GM20431 (cell line): ENCODE measurements around the gene IZUMO2.

Experiments used
- in situ Hi-C: fragments of 300-500 bp; cut with MseI, MboI; formaldehyde crosslinking; loops from one replicate; pipeline ENCODE4 v1.15.0; 2020; ENCODE audit warnings: low sequenced_read_pairs; ENCODE audit not compliant: unreplicated experiment

The IZUMO2 gene

DNA sequence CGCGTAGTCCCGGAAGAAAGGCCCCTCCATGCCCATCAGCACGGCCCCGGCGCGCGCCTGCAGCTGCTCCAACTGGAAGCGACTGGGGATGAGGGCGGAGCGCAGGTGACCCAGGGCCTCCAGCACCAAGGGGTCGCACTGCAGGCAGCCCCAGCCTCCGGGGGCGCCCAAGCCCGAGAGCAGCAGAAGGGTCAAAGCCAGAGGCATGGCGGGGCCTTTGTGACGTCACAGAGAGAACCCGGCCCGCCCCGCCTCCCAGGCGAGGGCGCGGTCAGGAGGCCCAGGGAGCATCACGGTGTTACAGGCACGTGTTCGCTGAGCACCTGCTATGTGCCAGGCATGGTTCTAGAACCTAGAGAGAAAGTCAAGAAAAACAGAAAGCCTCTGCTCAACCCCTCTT lies at the start of gene IZUMO2:
Gene IZUMO2, minus strand, starts transcription at position 294 of the 400 bp plus-strand sequence. Its CDS starts 87 bp downstream, at position 207.
- in situ Hi-C loops = no loop called here

DNA sequence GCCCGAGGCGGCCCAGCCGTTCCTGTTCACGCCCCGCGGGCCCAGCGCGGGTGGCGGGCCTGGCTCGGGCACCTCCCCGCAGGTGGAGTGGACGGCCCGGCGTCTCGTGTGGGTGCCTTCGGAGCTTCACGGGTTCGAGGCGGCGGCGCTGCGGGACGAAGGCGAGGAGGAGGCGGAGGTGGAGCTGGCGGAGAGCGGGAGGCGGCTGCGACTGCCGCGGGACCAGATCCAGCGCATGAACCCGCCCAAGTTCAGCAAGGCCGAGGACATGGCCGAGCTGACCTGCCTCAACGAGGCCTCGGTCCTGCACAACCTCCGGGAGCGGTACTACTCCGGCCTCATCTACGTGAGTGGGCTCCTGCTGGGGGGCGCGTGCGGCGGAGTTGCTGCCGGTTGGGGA lies 47.3 kb upstream of the IZUMO2 start:
- in situ Hi-C loops = no loop called here

DNA sequence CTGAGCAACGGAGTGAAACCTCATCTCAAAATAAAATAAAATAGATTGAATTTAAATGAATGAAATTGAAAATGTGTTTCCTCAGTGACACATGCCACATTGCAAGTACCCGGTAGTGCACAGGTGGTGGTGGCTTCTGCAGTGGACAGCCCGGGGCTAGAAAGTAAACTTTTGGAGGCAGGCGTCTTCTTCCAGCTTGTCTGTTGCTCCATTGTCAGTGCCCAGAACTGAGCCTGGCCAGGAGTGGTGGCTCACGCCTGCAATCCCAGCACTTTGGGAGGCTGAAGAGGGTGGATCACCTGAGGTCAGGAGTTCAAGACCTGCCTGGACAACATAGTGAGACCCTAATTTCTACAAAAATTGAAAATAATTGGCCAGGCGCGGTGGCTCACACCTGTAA lies 46.0 kb upstream of the IZUMO2 start:
- in situ Hi-C loops = no loop called here

DNA sequence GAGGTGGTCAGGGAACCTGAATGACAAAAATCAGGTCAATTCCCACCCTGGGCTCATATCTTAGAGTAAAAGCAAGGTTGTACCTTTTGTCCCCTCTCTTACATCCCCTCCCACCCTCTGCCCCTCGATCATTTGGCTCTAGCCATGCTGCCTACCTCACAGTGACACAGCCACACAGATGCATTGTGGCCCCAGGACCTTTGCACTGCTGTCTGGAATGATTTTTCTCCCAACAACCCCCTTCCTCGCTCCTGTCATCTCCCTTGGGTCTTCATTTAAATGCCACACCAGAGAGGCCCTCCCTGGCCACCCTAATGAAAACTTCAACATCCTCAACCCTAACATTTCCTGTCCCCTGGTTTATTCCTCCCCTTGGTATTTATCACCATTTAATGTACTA lies 44.6 kb upstream of the IZUMO2 start:
- in situ Hi-C loops = no loop called here

DNA sequence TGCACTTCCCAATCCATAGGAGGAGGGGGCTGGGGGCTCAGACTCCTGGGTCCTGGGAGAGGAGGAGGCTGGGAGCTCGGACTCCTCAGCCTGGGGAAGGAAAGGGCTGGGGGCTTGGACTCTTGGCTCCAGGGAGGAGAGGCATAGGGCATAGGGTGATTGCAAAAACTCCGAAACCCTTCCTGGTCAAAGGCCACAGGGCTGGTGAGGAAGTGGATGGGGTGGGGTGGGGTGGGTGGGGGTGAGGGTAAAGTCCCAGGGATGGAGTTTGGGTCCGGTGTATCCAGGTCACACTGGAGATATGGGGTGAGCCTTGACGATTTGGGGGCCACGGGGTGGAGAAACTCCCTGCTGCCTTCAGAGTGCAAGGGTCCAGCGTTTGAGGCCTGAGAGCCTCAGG lies 43.1 kb upstream of the IZUMO2 start:
- in situ Hi-C loops = no loop called here

DNA sequence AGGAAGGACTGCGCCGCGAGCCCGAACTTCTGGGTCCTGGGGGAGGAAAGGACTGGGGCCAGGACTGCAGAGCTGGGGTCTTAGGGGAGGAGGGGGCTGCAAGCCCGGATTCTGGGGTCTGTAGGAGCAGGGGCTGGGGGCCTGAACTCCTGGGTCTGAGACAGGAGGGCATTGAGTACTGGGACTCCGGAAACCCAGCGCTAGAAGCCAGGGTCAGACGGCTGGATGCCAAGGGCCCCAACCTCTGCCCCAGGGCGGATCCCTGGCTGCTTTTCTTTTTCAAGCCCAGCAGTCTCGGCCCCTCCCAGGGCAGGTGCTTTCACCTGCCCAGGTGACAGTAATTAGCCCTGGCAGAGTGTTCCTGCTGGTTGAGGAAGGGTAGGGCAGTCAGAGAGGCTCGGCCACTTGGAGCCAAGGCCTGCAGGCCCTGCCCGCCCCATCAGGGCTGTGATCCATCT lies 42.6 kb upstream of the IZUMO2 start:
- in situ Hi-C loops = no loop called here

DNA sequence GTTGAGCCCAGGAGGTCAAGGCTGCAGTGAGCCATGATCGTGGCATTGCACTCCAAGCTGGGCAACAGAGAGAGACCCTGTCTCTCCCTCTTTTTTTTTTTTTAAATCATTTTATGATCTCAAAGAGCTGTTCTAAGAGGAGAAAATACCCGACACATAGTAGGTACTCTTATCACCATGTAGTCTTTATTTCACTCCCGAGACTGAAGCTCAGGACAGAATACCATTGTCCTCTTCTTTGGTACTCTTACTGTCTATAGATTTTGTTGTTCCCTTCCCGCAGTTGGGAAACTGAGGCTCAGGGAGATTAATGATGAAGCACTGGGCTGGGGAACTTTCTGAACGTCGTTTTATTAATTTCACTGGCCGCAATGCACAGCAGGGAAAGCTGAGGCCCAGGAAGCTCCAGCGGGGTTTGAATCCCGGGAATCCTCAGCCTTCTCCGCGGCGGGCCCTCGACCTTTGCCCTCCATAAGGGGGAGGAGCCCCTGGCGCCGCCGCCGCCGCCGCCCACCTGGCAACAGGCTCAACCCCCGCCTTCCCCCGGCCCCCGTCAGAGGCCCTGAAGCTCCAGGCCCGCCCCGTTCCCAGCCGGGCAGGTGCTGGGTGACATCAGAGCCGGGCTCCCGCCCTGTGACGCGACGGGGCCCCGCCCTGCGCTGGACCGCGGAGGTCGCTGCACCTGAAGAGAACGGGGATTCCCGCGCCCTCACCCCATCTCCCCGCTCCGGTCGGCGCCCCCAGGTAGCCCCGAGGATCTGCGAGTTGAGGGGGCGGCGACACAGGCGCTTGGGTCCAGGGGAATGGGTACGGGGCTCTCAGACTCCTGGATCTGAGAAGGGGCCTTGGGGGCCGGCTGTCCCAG lies 42.0 kb upstream of the IZUMO2 start:
- in situ Hi-C loops = no loop called here

DNA sequence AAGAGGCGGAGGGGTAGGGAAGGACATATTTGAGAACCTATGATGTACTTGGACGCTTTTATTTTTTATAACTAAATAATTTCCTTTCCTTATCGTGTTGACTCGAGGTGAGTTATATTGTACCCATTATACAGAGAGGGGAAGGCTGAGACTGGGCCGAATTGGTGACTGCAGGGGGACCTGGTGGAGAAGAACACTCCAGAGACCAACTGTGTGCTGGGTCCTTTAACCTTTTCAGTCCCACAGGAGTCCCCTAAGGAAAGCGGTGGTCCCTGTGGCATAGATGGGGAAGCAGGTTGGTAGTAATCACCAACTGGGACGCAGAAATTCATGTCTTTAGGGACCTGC lies 41.0 kb upstream of the IZUMO2 start:
- in situ Hi-C loops = no loop called here

DNA sequence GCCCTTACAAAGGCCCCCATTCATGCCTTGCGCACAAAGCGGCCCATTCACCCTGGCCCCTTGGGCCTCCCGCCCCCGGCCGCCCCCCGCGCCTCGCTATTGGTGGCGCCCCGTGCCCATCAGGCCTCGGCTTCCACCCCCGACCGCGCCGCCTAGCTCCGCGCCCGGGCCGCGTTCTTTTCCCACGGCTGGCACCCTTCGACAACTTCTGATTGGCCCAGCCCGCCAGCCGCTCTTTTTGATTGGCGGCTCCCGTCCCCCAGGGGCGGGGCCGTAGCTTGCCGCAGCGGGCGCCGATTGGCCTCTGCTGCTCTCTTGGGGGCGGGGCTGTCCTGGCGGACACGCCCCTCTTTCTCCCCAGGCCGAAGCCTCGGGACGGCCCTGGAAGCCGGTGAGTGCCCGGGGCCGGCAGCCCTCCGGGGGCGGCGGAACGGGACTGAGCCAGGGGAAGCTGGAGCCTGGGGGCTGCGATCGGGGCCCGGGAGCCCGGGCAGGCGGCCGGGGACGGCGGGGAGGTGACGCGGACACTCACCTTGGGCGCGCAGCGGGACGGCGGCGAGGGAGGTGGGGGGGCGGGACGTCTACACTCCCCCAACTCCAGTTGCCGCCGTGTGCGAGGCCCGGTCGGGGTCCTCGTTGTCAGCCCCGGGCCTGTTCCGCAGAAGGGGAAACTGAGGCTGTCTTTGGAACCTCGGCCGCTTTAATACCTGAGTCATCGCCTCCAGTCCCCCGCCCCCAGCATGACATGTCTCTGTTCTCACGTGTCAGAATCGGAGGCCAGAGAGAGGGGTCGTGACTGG lies 40.4 kb upstream of the IZUMO2 start, which contains the start of gene MYH14:
Gene MYH14, plus strand, starts transcription at position 342 of the 800 bp plus-strand sequence. CDS start 6,744 bp downstream, outside the sequence.
- in situ Hi-C loops = no loop called here

DNA sequence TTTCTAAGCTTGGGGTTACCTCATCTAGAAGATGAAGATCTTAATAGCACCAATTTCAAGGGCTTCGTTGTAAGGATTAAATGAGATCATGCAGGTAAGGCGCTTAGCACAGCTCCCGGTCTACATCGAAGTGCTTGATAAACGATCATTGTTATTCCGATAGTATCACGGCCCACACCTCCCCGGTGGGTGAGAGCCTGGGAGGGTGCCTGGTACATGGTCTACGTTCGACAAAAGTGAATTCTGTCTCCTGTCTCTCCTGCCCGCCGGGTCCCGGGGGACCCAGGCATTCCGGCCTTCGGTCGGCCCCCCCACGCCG lies 39.8 kb upstream of the IZUMO2 start:
- in situ Hi-C loops = no loop called here

DNA sequence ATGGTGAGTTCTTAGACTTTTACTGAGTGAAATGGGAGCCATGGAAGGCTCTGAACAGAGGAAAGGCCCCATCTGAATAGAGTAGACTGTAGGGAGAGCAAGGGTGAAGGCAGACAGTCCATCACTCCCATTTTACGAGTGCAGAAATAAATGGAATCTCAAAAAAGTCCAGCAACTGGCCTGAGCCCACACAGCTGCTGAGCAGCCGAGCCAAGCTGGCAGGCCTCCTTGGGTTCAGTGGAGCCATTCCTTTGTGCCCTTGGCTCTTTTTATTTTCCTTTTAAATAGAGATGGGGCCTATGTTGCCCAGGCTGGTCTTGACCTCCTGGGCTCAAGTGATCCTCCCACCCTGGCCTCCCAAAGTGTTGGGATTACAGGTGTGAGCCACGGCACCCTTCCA lies 39.3 kb upstream of the IZUMO2 start:
- in situ Hi-C loops = no loop called here

DNA sequence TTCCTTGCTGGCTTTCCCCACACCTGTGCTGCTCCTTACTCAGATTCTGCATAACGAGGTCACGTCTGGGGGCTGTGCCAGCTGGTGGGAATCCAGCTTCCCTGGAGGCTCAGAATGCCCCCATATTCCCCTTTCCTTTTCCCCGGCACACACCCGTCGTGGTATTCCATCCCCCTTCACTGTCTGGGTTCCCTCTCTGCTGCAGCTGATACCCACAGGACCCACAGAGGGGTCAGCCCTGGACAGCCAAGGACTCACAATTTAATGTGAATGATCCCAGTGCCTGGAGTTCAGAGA lies 36.1 kb upstream of the IZUMO2 start:
- in situ Hi-C loops = no loop called here

DNA sequence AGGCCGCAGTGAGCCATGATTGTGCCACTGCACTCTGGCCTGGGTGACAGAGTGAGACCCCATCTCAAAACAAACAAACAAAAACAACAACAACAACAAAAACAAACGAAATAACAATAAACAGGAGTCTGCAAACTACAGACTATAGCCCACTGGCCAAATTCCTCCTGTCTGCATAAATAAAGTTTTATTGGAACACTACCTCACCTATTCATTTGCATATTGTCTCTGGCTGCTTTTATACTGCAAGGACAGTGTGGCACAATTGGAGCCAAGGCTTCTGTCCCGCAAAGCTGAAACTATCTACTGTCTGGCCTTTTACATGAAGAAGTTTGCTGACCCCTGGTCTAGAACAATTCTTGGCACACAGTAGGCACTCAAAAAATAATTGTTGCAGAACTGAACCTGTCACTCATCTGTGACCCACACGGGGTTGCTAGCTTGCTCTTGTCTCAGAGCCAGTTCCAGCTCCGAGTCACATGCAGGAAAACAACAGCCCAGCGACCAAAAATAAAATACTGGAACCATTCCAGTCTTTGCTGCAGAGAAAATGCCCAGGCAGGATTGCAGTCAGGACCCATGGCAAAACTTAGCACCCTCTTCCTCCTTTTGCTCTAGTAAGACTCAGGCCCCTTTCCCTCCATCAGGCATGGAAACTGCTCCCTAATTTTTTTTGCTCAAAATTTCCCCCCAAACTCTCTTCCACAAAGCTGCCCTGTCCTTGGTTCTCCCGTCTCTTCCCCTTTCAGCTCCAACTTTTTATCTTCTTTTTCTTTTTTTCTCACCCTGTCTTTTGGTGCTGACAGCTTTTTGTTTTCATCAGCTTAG lies 35.6 kb upstream of the IZUMO2 start:
- in situ Hi-C loops = no loop called here

DNA sequence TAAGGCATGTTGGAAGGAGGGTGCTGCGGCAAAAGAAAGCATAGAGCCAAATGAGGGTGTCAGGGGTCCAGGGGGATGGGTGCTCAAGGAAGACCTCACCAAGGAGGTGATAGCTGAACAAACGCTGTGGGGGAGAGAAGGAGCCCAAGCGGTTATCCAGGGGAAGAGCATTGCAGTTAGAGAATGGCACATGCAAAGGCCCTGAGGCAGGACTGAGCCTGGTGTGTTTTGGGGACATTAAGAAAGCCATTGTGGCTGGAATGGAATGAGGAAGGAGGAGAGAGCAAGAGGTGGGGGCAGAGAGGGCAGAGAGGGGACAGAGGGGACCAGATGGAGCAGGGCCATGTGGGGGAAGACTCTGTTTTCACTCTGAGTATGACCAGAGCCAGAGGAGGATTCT lies 34.3 kb upstream of the IZUMO2 start:
- in situ Hi-C loops = no loop called here

DNA sequence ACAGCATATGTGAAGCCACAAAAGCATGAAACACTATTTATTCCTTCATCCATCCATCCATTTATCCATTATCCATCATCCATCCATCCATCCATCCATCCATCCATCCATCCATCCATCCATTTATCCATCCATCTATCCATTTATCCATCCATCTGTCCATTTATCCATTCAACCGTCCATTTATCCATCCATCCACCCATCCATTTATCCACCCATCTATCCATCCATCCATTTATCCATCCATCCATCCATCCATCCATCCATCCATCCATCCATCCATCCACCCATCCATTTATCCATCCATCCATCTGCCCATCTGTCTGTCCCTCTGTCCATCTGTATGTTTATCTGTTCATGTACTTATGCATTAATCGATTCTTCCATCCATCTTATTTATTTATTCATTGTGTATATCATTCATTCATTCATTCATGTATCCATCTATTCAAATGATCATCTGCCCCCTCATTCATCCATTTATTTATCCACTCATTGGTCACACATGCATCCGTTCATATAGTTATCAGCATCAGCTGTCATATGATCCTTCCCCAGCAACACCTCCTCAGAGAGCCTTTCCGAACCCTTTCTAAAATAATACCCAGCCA lies 33.3 kb upstream of the IZUMO2 start:
- in situ Hi-C loops = no loop called here

DNA sequence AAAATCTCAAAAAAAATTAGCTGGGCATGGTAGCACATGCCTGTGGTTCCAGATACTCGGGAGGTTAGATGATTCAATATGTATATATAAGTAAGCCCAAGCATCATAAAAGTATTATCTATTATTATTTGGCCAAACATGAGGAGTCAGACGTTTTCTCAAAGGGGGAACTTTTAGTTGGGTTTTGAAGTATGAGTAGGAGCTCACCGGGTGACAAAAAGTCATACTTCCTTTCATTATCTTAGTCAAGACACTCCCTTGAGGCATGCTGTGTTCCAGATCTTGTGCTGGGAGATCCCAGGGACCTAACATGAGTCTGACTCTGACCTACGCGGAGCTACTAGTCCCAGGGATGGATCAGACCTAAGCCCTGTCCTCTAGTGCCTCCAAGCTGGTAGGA lies 32.1 kb upstream of the IZUMO2 start:
- in situ Hi-C loops = no loop called here

DNA sequence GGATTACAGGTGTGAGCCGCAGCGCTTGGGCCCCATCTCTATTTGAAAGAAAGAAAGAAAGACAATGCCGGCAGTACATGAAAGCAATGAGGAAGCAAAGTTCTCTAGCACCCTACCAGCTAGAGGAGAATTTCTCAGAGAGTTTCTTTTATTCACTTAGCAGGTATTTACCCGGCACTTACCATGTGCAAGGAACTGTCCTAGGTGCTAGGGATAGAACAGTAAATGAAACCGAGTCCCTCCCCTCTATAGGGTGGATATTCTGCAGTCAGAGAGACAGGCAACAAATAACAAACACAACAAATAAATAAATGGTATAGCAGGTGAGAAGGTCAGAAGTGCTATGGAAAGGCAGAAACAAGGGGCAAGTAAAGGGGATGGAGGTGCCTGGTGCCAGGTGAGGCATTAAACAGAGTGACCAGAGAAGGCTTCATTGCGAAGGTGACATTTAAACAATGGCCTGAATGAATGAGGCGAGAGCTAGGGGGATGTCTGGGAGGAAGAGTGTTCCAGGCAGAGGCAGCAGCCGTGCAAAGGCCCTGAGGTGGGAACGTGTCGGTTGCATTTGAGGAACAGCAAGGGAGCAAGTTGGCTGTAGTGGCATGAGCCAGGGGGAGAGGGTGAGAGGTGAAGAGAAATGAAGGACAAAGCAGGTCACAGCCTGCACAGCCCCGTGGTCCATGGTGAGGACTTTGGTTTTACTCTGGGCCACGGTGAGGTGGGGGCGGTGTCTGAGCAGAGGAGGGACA lies 29.6 kb upstream of the IZUMO2 start:
- in situ Hi-C loops = no loop called here

DNA sequence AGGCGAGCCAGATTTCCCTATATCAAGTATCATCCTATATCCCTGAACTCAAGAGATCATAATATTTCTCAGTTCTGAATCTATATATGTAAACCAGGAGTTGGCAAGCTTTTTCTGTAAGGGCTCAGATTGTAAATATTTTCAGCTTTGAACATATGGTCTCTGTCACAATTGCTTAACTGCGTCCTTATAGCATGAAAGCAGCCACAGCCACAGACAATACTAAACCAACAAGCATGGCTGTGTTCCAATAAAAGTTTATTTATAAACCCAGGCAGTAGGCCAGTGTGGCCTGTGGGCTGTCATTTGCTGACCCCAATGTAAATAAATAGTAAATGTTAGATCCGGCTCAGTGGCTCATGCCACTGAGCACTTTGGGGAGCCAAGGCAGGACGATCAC lies 28.1 kb upstream of the IZUMO2 start:
- in situ Hi-C loops = no loop called here

DNA sequence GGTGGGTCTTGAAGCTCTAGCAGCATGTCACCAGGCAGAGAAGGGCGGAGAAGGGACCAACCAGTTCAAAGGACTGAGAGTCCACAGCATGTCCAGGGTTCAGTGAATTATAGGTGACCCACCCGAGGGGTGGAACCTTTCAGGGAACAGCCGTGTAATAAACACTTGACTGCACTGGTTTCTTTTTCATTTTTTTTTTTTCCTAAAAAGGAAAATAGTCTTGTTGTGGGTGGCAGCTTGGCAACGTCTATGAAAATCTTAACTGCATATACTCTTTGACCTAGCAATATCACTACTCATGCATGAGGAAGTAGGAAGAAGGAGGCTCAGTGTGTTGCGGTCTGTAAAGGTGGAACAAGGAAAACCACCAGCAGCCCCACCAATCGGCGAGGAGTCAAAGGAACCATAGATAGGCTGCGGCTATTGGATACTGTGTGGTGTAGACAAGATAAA lies 27.4 kb upstream of the IZUMO2 start:
- in situ Hi-C loops = no loop called here

DNA sequence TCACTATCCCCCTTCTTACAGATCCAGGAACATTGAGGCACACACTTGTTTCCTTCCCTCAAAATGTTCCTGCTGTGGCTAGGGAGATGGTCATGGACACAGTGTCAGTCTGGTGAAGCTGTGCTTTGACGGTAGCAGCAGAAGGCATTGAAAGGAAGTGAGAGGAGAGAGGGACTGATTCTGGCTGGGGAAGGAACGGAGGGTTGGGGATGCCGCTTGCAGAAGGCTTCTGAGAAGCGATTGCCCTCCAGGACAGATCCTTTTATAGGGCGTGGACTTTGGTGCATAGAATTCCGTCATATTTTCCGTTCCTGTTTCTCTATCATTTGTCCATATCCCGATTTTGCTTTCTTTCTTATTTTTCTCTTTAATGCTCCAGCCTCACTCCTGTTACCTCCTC lies 26.2 kb upstream of the IZUMO2 start:
- in situ Hi-C loops = no loop called here
